ENCODE results near the gene PTGES3L. TPM values are rescaled to one million over a fixed set of nuclear protein-coding genes. Genes with fewer than 3 reads are reported as not detected.

The PTGES3L gene
- total and polyA plus RNA-seq, 2 of the 13 experiments (the other 11 are each of a cell fraction or from before 2014, with no cell fraction given), result 1.2 to 2.9 TPM

- Histone ChIP-seq H3K27me3 (ENCODE audit: control insufficient read depth in 1 of 2, insufficient read depth in 2 of 2, low read length in 2 of 2) (no peaks in the 10 kb centered on the region; a peak in 1 of 5 replicates), H3K4me2 (ENCODE audit: low read depth, low read length) (peak overlapping the region; percentile 80), H4K20me1 (ENCODE audit: insufficient read depth, low read length) (no peaks in the 10 kb centered on the region), H3K79me2 (ENCODE audit: insufficient read depth, low read length) (peaks cover 26% of the 10 kb centered on the region), H3K4me3 (replicated peaks in 1 of 3; ENCODE audit: insufficient read depth in 1 of 3, low read depth in 2 of 3, low read length in 3 of 3) (peak overlapping the region in 1 of 3 experiments; percentile 100; a peak in 1 of 6 replicates), H3K36me3 (replicated peaks in 1 of 2; ENCODE audit: control insufficient read depth in 1 of 2, insufficient read depth in 2 of 2, low read length in 2 of 2) (peaks cover 23 to 51% of the 10 kb centered on the region in 2 experiments), H3K27ac (ENCODE audit: extremely low read length, insufficient read depth, low read length) (peak overlapping the region; percentile 39), H3K9ac (ENCODE audit: insufficient read depth, low read depth, low read length) (peak overlapping the region; percentile 39; the same call in 1 of the 2 replicates), H2AFZ (ENCODE audit: low read length) (no peak overlapping the region), H3K4me1 (ENCODE audit: insufficient read depth, low read length) (peaks cover 55% of the 10 kb centered on the region), H3K9me3 (ENCODE audit: low read length) (no peaks in the 10 kb centered on the region)
- ChIA-PET POLR2A (interaction anchor here (1.6 to 4.5 kb wide), 2 partner anchors 9 to 21 kb away, joined by 7 to 55 read pairs; partner anchors contain the start of gene RPL27), CTCF (ENCODE audit: low intra/inter-chr PET ratio, low total read pairs) (no interaction called here)
- intact Hi-C loops (cut with micrococcal nuclease; ENCODE audit: unreplicated experiment) (no loop called here), in situ Hi-C loops (cut with HindIII; ENCODE audit: extremely low pct_ligation_motif_present, low pct_unique_long_range_greater_than_20kb) (no loop called here)
- 77% methylated on average over 7 of the region's 7 CpGs for WGBS (ENCODE audit: low lambda C conversion rate)
- no TSS peak for BruUV-seq (replicated peaks)
- no peak for FAIRE-seq
- no peak for DNase-seq (ENCODE audit: low spot score)
- TF ChIP-seq FOXK2 (IDR thresholded peaks at IDR 0.05) (no peak), ZNF235 (CRISPR knock-in tag; IDR thresholded peaks at IDR 0.05; ENCODE audit: borderline replicate concordance) (no peak), ZNF674 (CRISPR knock-in tag; IDR thresholded peaks at IDR 0.05; ENCODE audit: low read depth) (no peak), ZNF7 (CRISPR knock-in tag; IDR thresholded peaks at IDR 0.05) (peak; percentile 76), IKZF5 (CRISPR knock-in tag; IDR thresholded peaks at IDR 0.05) (no peak), ARNT2 (CRISPR knock-in tag; IDR thresholded peaks at IDR 0.05; ENCODE audit: low read depth) (0 out of 2 replicates have a peak, but pooled peaks have one; percentile 25)
- TF ChIP-seq, protein P1, sequence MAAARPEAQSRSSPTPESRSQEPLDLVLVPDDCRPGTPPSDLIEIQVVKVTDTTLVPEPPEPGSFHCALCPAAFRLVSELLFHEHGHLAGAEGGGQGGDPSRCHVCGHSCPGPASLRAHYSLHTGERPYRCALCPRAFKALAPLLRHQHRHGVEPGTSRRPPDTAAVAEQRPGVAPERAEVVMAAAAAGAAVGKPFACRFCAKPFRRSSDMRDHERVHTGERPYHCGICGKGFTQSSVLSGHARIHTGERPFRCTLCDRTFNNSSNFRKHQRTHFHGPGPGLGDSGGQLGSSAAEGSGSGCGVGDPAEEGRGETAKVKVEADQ (CRISPR knock-in tag; IDR thresholded peaks at IDR 0.05; ENCODE audit: borderline replicate concordance), result no peak
- no peak for ATAC-seq
These were observed 39.5 kb upstream of the PTGES3L start for GRCh38 chr17:43019418-43019817.

All from HepG2 (cell line).